ENCODE measurements around the gene SND1.

The SND1 gene

DNA sequence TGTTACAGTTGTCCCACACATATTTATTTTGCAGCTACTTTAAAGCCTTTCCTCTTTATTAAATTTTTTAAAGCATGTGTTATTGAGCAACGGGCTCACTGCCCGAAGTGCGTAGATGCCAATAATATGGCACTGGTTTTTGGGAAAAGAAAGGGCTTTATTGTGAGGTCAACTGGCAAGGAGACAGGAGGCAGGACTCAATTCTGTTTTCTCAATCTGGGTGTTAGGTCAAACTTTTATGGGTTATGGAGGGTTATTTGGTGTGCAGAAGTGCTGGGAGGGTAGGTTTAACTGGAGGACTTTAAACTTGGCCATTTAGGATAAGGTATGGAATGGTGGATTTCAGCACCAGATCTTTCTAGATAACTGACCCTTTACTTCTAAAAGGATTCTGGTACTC lies 195.6 kb downstream of the SND1 start:
- Histone ChIP-seq H3K4ac (ENCODE audit: low read depth in 1 of 2, low read length in 2 of 2) (no peak overlapping the region), H3K27ac (ENCODE audit: low read length, poor library complexity, severe bottlenecking) (no peak overlapping the region), H2BK15ac (ENCODE audit: low read depth, poor library complexity, severe bottlenecking) (no peak overlapping the region), H2BK5ac (ENCODE audit: low read depth, low read length, poor library complexity, severe bottlenecking) (no peak overlapping the region), H3K4me2 (ENCODE audit: low read length, poor library complexity, severe bottlenecking) (no peak overlapping the region), H3K23ac (ENCODE audit: low read length in 2 of 2) (no peak overlapping the region), H3K79me1 (replicated peaks; ENCODE audit: low read length, poor library complexity, severe bottlenecking) (peaks cover 17% of the 10 kb centered on the region), H2BK120ac (ENCODE audit: low read depth, low read length) (no peak overlapping the region), H3K9me3 (ENCODE audit: control insufficient read depth, low read length) (no peaks in the 10 kb centered on the region), H3K18ac (ENCODE audit: low read depth in 1 of 2, low read length in 2 of 2) (no peak overlapping the region), H4K91ac (ENCODE audit: low read length) (no peak overlapping the region), H3K4me1 (ENCODE audit: control insufficient read depth, insufficient read depth, low read depth, low read length) (peaks cover 5% of the 10 kb centered on the region), H2AFZ (ENCODE audit: low read depth, low read length) (no peak overlapping the region), H3K36me3 (ENCODE audit: control insufficient read depth in 1 of 2, insufficient read depth in 2 of 2, low read depth in 1 of 2, low read length in 2 of 2) (peaks cover 0 to 71% of the 10 kb centered on the region in 2 experiments), H3K4me3 (ENCODE audit: insufficient read depth in 1 of 2, low read depth in 1 of 2, low read length in 2 of 2) (no peak overlapping the region), H3K14ac (ENCODE audit: low read length in 2 of 2) (no peak overlapping the region), H2AK5ac (ENCODE audit: low read length, severe bottlenecking) (no peak overlapping the region), H3K9ac (ENCODE audit: low read length) (no peak overlapping the region), H2BK12ac (ENCODE audit: low read length in 2 of 2) (no peak overlapping the region), H4K8ac (ENCODE audit: low read length) (no peak overlapping the region), H3K27me3 (ENCODE audit: control insufficient read depth in 1 of 2, insufficient read depth in 1 of 2, low read length in 2 of 2) (no peaks in the 10 kb centered on the region)
- WGBS, result 99% methylated on average over 3 of the region's 3 CpGs
- DNase-seq, result no peak

DNA sequence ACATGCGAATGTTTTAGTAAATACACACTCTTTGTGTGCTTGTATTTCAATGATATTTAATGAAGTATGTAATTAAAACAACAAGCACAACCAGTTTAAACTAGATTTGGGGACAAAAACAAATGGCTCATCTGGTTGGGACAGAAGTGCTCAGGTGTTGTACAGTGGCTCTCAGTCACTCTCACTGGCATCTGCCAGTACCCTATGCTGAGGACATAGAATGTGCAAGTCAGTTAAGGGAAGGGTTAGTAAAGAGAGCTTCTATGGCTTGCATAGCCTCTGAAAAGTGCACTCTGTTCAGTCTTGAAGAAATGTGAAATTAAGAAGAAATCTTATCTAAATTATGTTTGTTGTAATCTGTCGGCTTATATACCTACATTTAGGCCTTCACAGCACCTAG lies 196.2 kb downstream of the SND1 start:
- no peaks in the 10 kb centered on the region for H3K9me3 ChIP-seq (ENCODE audit: control insufficient read depth, low read length)
- H3K4me3 ChIP-seq (ENCODE audit: insufficient read depth in 1 of 2, low read depth in 1 of 2, low read length in 2 of 2), result no peak overlapping the region
- H3K79me1 ChIP-seq (replicated peaks; ENCODE audit: low read length, poor library complexity, severe bottlenecking), result peaks cover 21% of the 10 kb centered on the region
- no peak overlapping the region for H3K27ac ChIP-seq (ENCODE audit: low read length, poor library complexity, severe bottlenecking)
- H4K8ac ChIP-seq (ENCODE audit: low read length), result no peak overlapping the region
- no peak overlapping the region for H3K4ac ChIP-seq (ENCODE audit: low read depth in 1 of 2, low read length in 2 of 2)
- no peak overlapping the region for H2BK5ac ChIP-seq (ENCODE audit: low read depth, low read length, poor library complexity, severe bottlenecking)
- H3K4me1 ChIP-seq (ENCODE audit: control insufficient read depth, insufficient read depth, low read depth, low read length), result peaks cover 5% of the 10 kb centered on the region
- H3K27me3 ChIP-seq (ENCODE audit: control insufficient read depth in 1 of 2, insufficient read depth in 1 of 2, low read length in 2 of 2), result no peaks in the 10 kb centered on the region
- H3K36me3 ChIP-seq (ENCODE audit: control insufficient read depth in 1 of 2, insufficient read depth in 2 of 2, low read depth in 1 of 2, low read length in 2 of 2), result peaks cover 0 to 68% of the 10 kb centered on the region in 2 experiments
- no peak overlapping the region for H2BK12ac ChIP-seq (ENCODE audit: low read length in 2 of 2)
- H3K14ac ChIP-seq (ENCODE audit: low read length in 2 of 2), result no peak overlapping the region
- no peak overlapping the region for H2AFZ ChIP-seq (ENCODE audit: low read depth, low read length)
- no peak overlapping the region for H3K18ac ChIP-seq (ENCODE audit: low read depth in 1 of 2, low read length in 2 of 2)
- H2BK15ac ChIP-seq (ENCODE audit: low read depth, poor library complexity, severe bottlenecking), result no peak overlapping the region
- H3K4me2 ChIP-seq (ENCODE audit: low read length, poor library complexity, severe bottlenecking), result no peak overlapping the region
- no peak overlapping the region for H4K91ac ChIP-seq (ENCODE audit: low read length)
- no peak overlapping the region for H2BK120ac ChIP-seq (ENCODE audit: low read depth, low read length)
- no peak for DNase-seq
- no peak overlapping the region for H2AK5ac ChIP-seq (ENCODE audit: low read length, severe bottlenecking)
- no peak overlapping the region for H3K23ac ChIP-seq (ENCODE audit: low read length in 2 of 2)
- H3K9ac ChIP-seq (ENCODE audit: low read length), result no peak overlapping the region
- no CpG with 5 or more reads among the region's 2 CpGs for WGBS

DNA sequence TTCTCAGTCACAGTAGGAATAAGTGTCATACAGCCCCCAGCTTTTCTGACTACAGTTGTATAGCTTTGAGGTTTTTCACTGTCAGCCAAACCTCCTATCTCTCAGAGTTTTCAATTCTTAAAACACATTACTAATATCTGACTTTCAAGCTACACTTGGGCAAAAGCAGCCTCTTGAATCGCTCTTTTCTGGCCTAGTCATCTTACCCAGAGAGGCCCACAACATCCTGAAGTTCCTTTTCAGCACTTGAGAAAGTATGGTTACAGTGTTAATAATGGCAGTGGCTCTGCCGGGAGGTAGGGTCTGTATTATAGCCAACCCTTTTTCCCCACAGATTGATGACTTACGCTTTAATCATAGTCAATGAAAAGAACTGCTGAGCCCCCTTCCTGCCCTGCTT lies 198.2 kb downstream of the SND1 start:
- Histone ChIP-seq H2BK120ac (ENCODE audit: low read depth, low read length) (no peak overlapping the region), H2BK5ac (ENCODE audit: low read depth, low read length, poor library complexity, severe bottlenecking) (no peak overlapping the region), H3K4me2 (ENCODE audit: low read length, poor library complexity, severe bottlenecking) (no peak overlapping the region), H3K4ac (ENCODE audit: low read depth in 1 of 2, low read length in 2 of 2) (no peak overlapping the region), H3K14ac (ENCODE audit: low read length in 2 of 2) (no peak overlapping the region), H3K4me1 (ENCODE audit: control insufficient read depth, insufficient read depth, low read depth, low read length) (peaks cover 5% of the 10 kb centered on the region), H3K18ac (ENCODE audit: low read depth in 1 of 2, low read length in 2 of 2) (no peak overlapping the region), H3K9ac (ENCODE audit: low read length) (no peak overlapping the region), H2AK5ac (ENCODE audit: low read length, severe bottlenecking) (no peak overlapping the region), H3K27ac (ENCODE audit: low read length, poor library complexity, severe bottlenecking) (no peak overlapping the region), H3K23ac (ENCODE audit: low read length in 2 of 2) (no peak overlapping the region), H3K79me1 (replicated peaks; ENCODE audit: low read length, poor library complexity, severe bottlenecking) (peaks cover 22% of the 10 kb centered on the region), H2BK15ac (ENCODE audit: low read depth, poor library complexity, severe bottlenecking) (no peak overlapping the region), H2BK12ac (ENCODE audit: low read length in 2 of 2) (no peak overlapping the region), H4K8ac (ENCODE audit: low read length) (no peak overlapping the region), H3K27me3 (ENCODE audit: control insufficient read depth in 1 of 2, insufficient read depth in 1 of 2, low read length in 2 of 2) (no peaks in the 10 kb centered on the region), H3K36me3 (ENCODE audit: control insufficient read depth in 1 of 2, insufficient read depth in 2 of 2, low read depth in 1 of 2, low read length in 2 of 2) (peaks cover 0 to 53% of the 10 kb centered on the region in 2 experiments), H4K91ac (ENCODE audit: low read length) (no peak overlapping the region), H2AFZ (ENCODE audit: low read depth, low read length) (no peak overlapping the region), H3K4me3 (ENCODE audit: insufficient read depth in 1 of 2, low read depth in 1 of 2, low read length in 2 of 2) (no peak overlapping the region), H3K9me3 (ENCODE audit: control insufficient read depth, low read length) (no peaks in the 10 kb centered on the region)
- WGBS, result 67% methylated on average over 1 of the region's 3 CpGs
- DNase-seq, result no peak

DNA sequence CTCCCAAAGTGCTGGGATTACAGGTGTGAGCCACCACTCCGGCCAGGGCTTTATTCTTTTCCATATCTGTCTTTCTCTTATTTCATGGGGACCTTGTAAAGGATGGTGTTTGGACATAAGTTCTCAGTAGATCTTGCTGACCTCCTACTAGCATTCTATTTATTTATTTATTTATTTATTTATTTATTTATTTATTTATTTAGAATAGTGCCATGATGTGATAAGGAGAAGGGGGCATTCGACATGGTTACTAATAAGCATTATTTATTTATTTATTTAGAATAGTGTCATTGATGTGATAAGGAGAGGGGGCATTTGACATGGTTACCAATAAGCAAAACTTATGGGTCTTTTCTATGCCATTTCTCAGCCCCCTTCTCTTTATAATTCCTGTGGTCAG lies 202.4 kb downstream of the SND1 start:
- H3K4ac ChIP-seq (ENCODE audit: low read depth in 1 of 2, low read length in 2 of 2), result no peak overlapping the region
- H3K9ac ChIP-seq (ENCODE audit: low read length), result no peak overlapping the region
- DNase-seq, result no peak
- no peak overlapping the region for H3K4me3 ChIP-seq (ENCODE audit: insufficient read depth in 1 of 2, low read depth in 1 of 2, low read length in 2 of 2)
- peaks cover 28% of the 10 kb centered on the region for H3K79me1 ChIP-seq (replicated peaks; ENCODE audit: low read length, poor library complexity, severe bottlenecking)
- H3K18ac ChIP-seq (ENCODE audit: low read depth in 1 of 2, low read length in 2 of 2), result no peak overlapping the region
- H4K8ac ChIP-seq (ENCODE audit: low read length), result no peak overlapping the region
- H3K14ac ChIP-seq (ENCODE audit: low read length in 2 of 2), result no peak overlapping the region
- H2BK5ac ChIP-seq (ENCODE audit: low read depth, low read length, poor library complexity, severe bottlenecking), result no peak overlapping the region
- WGBS, result no CpG with 5 or more reads among the region's 2 CpGs
- no peak overlapping the region for H2AFZ ChIP-seq (ENCODE audit: low read depth, low read length)
- no peak overlapping the region for H2BK15ac ChIP-seq (ENCODE audit: low read depth, poor library complexity, severe bottlenecking)
- H2AK5ac ChIP-seq (ENCODE audit: low read length, severe bottlenecking), result no peak overlapping the region
- H3K27me3 ChIP-seq (ENCODE audit: control insufficient read depth in 1 of 2, insufficient read depth in 1 of 2, low read length in 2 of 2), result no peaks in the 10 kb centered on the region
- no peak overlapping the region for H4K91ac ChIP-seq (ENCODE audit: low read length)
- no peak overlapping the region for H3K27ac ChIP-seq (ENCODE audit: low read length, poor library complexity, severe bottlenecking)
- H3K4me2 ChIP-seq (ENCODE audit: low read length, poor library complexity, severe bottlenecking), result no peak overlapping the region
- no peak overlapping the region for H2BK12ac ChIP-seq (ENCODE audit: low read length in 2 of 2)
- H2BK120ac ChIP-seq (ENCODE audit: low read depth, low read length), result no peak overlapping the region
- H3K36me3 ChIP-seq (ENCODE audit: control insufficient read depth in 1 of 2, insufficient read depth in 2 of 2, low read depth in 1 of 2, low read length in 2 of 2), result peaks cover 9 to 30% of the 10 kb centered on the region in 2 experiments
- H3K23ac ChIP-seq (ENCODE audit: low read length in 2 of 2), result no peak overlapping the region
- H3K9me3 ChIP-seq (ENCODE audit: control insufficient read depth, low read length), result no peaks in the 10 kb centered on the region
- peaks cover 9% of the 10 kb centered on the region for H3K4me1 ChIP-seq (ENCODE audit: control insufficient read depth, insufficient read depth, low read depth, low read length)
